DOHH2 (cell line): ENCODE measurements around the gene GBE1.

Source experiments
- H3F3A ChIP-seq: fragments of 200-600 bp; sonication (generic), shearing (Covaris generic); 2 replicates; pipeline ENCODE4 v1.6.0; 2016; ENCODE audit warnings: antibody characterized with exemption, mild to moderate bottlenecking; ENCODE audit not compliant: control insufficient read depth, insufficient read depth
- H3K27ac ChIP-seq: fragments of 200-600 bp; sonication (generic); 2 replicates; pipeline ENCODE4 v1.5.1; 2014; ENCODE audit warnings: low read depth, mild to moderate bottlenecking, low read length, moderate library complexity
- H3K27me3 ChIP-seq: fragments of 200-600 bp; sonication (generic); 2 replicates; pipeline ENCODE4 v1.6.1; 2014; ENCODE audit warnings: mild to moderate bottlenecking, low read length, mixed read lengths; ENCODE audit not compliant: control insufficient read depth
- H3K36me3 ChIP-seq: fragments of 200-600 bp; sonication (generic); 2 replicates; pipeline ENCODE4 v1.6.1; 2014; ENCODE audit warnings: mild to moderate bottlenecking, low read length, moderate library complexity, mixed read lengths; ENCODE audit not compliant: control insufficient read depth
- H3K4me1 ChIP-seq: fragments of 200-600 bp; sonication (generic); 2 replicates; pipeline ENCODE4 v1.6.1; 2014; ENCODE audit warnings: mild to moderate bottlenecking, low read length, mixed read lengths; ENCODE audit not compliant: control insufficient read depth
- H3K4me2 ChIP-seq: fragments of 200-600 bp; sonication (generic); 2 replicates; pipeline ENCODE4 v1.6.0; 2014; ENCODE audit warnings: mild to moderate bottlenecking, low read length, moderate library complexity
- H3K4me3 ChIP-seq: fragments of 200-600 bp; sonication (generic); 2 replicates; pipeline ENCODE4 v1.5.1; 2014; ENCODE audit warnings: mild to moderate bottlenecking, low read length, mixed read lengths
- H3K79me2 ChIP-seq: fragments of 200-600 bp; sonication (generic); 2 replicates; pipeline ENCODE4 v1.6.1; 2014; ENCODE audit warnings: mild to moderate bottlenecking, low read length, mixed read lengths; ENCODE audit not compliant: control insufficient read depth
- H3K9me2 ChIP-seq: fragments of 200-600 bp; sonication (generic); replicated peaks from 2 replicates; pipeline ENCODE4 v1.6.1; 2014; ENCODE audit warnings: mild to moderate bottlenecking, low read length, mixed read lengths; ENCODE audit not compliant: control insufficient read depth
- H3K9me3 ChIP-seq: fragments of 200-600 bp; sonication (generic); 2 replicates; pipeline ENCODE4 v1.6.1; 2014; ENCODE audit warnings: antibody characterized with exemption, low read length, mixed read lengths; ENCODE audit not compliant: control insufficient read depth, insufficient read depth
- H4K20me1 ChIP-seq: fragments of 200-600 bp; sonication (generic); 2 replicates; pipeline ENCODE4 v1.6.0; 2014; ENCODE audit warnings: low read depth, mild to moderate bottlenecking, antibody characterized with exemption, low read length, moderate library complexity; ENCODE audit not compliant: control insufficient read depth, insufficient read depth
- CTCF ChIP-seq: fragments of 200-600 bp; sonication (generic); IDR thresholded peaks from one replicate; pipeline ENCODE4 v1.5.1; 2014; ENCODE audit warnings: antibody characterized with exemption, mild to moderate bottlenecking, low read depth, low read length; ENCODE audit not compliant: poor library complexity, severe bottlenecking
- EZH2phosphoT487 ChIP-seq: fragments of 200-600 bp; sonication (generic); IDR thresholded peaks from 2 replicates; pipeline ENCODE4 v1.6.1; 2017; ENCODE audit warnings: borderline replicate concordance, mild to moderate bottlenecking, antibody characterized with exemption, low read length, moderate library complexity, mixed read lengths

GBE1 gene

GRCh38 chr3:81732642-81733041, 28.8 kb downstream of the GBE1 start:
- H3K36me3 ChIP-seq: no peaks in the 10 kb centered on the region

GRCh38 chr3:81728766-81729544, 32.5 kb downstream of the GBE1 start:
- Histone ChIP-seq H3K27me3 (no peaks in the 10 kb centered on the region), H3K4me3 (no peak overlapping the region), H3K27ac (no peak overlapping the region), H3F3A (no peaks in the 10 kb centered on the region), H3K79me2 (no peaks in the 10 kb centered on the region), H3K4me1 (peaks cover 3% of the 10 kb centered on the region; the same call in 1 of the 2 replicates), H3K4me2 (no peak overlapping the region), H4K20me1 (no peaks in the 10 kb centered on the region), H3K9me3 (no peaks in the 10 kb centered on the region), H3K36me3 (no peaks in the 10 kb centered on the region), H3K9me2 (no peaks in the 10 kb centered on the region)
- TF ChIP-seq EZH2phosphoT487 (no peak), CTCF (no peak)

More at GRCh38 chr3:81732642-81733041, 28.8 kb downstream of the GBE1 start:
- H3K9me2 ChIP-seq: no peaks in the 10 kb centered on the region
- H3F3A ChIP-seq: no peaks in the 10 kb centered on the region
- H3K27me3 ChIP-seq: no peaks in the 10 kb centered on the region
- H3K4me1 ChIP-seq: no peaks in the 10 kb centered on the region
- TF ChIP-seq EZH2phosphoT487 (no peak), CTCF (no peak)
- no peak overlapping the region for H3K4me2 ChIP-seq
- H3K9me3 ChIP-seq: no peaks in the 10 kb centered on the region
- H3K27ac ChIP-seq: no peak overlapping the region
- no peaks in the 10 kb centered on the region for H3K79me2 ChIP-seq
- no peak overlapping the region for H3K4me3 ChIP-seq
- no peaks in the 10 kb centered on the region; the same call in 1 of the 2 replicates for H4K20me1 ChIP-seq

GRCh38 chr3:81726735-81727134, 34.7 kb downstream of the GBE1 start:
- no peaks in the 10 kb centered on the region for H3K9me2 ChIP-seq
- H4K20me1 ChIP-seq: no peaks in the 10 kb centered on the region
- H3K27ac ChIP-seq: no peak overlapping the region
- no peaks in the 10 kb centered on the region for H3K79me2 ChIP-seq
- TF ChIP-seq EZH2phosphoT487 (no peak), CTCF (no peak)
- no peak overlapping the region for H3K4me2 ChIP-seq
- H3K27me3 ChIP-seq: no peaks in the 10 kb centered on the region
- no peaks in the 10 kb centered on the region for H3K9me3 ChIP-seq
- no peak overlapping the region for H3K4me3 ChIP-seq
- H3K36me3 ChIP-seq: no peaks in the 10 kb centered on the region
- no peaks in the 10 kb centered on the region for H3F3A ChIP-seq
- peaks cover 7% of the 10 kb centered on the region for H3K4me1 ChIP-seq
